ENCODE data around the gene ARHGEF6. TPM values are rescaled to one million over a fixed set of nuclear protein-coding genes. Genes with fewer than 3 reads are reported as not detected.

The ARHGEF6 gene
- total RNA-seq, 2 experiments from 2014 or later: 50.8 to 64.5 TPM

DNA sequence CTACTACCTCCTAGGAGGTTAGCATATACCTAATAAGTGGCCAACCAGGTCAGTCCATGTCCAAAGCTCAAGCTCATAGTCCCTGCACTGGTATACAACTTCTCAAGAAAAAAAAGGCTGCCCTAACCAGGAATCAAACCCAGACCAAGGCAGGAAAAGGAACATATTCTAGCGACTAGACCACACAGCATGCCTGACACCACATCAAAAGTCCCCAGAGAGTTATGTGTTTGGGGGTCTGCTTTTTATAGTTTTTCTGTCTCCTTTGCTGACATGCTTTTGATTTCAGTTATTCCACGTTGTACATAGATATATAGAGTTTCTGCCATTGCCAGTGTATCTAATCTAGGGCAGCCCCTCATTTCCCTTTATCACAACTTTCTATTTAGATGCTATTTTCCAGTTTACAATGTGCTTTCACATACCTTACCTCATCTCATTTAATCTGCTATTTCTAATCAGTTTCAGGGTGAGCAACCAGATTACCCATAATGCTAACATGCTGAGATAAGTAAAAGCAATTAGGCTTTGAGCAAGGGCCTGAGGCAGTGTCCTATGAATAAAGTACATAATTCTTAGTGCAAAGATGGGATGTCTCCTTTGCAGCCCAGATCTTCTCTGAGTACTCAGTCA is 17.8 kb downstream of the ARHGEF6 start:
- peak; percentile 45 for DNase-seq (ENCODE audit: low spot score)
- intact Hi-C loops (cut with micrococcal nuclease; ENCODE audit: unreplicated experiment): no loop called here
- CTCF ChIA-PET (ENCODE audit: unreplicated experiment): no interaction called here

DNA sequence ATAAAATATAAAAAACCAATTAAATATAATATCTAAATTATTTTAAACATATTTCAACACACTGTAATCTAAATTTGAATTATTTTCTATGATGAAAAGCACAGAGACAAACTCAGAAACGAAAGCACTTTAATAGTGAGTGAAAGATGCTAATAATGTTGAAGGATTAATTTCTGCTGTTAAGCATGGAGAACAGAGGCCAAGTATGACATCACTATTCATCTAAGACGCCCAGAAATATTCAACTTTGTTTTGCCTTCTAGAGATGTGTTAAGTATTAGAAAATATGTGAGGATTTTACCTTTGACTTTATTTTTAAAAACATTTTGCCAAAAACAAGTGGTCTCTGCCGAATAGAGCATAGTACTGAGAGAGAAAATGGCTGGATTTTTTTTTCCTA is 19.3 kb downstream of the ARHGEF6 start:
- Histone ChIP-seq H2AFZ (ENCODE audit: low read length) (no peak overlapping the region), H3K79me2 (ENCODE audit: insufficient read depth, low read depth, low read length) (peaks cover 65% of the 10 kb centered on the region), H3K9me3 (ENCODE audit: low read length) (no peaks in the 10 kb centered on the region), H3K9me2 (ENCODE audit: insufficient read depth, low read length) (no peaks in the 10 kb centered on the region), H3K4me1 (ENCODE audit: insufficient read depth, low read length, poor library complexity, severe bottlenecking) (peaks cover 68% of the 10 kb centered on the region), H3K4me2 (ENCODE audit: low read length) (peak overlapping the region; percentile 68), H3K4me3 (ENCODE audit: low read depth, low read length, poor library complexity, severe bottlenecking) (peak overlapping the region; percentile 47), H3K27ac (ENCODE audit: low read depth, low read length, poor library complexity, severe bottlenecking) (peak overlapping the region; percentile 58), H4K20me1 (ENCODE audit: insufficient read depth, low read length) (no peaks in the 10 kb centered on the region), H3K36me3 (ENCODE audit: insufficient read depth, low read length) (peaks cover 21% of the 10 kb centered on the region)
- CTCF ChIA-PET (ENCODE audit: unreplicated experiment): no interaction called here
- POLR2A ChIA-PET: interaction anchor here (3.4 kb wide), 1 partner anchor 9 kb away, joined by 9 read pairs; no protein-coding TSS in a partner anchor
- TF ChIP-seq, protein P1, sequence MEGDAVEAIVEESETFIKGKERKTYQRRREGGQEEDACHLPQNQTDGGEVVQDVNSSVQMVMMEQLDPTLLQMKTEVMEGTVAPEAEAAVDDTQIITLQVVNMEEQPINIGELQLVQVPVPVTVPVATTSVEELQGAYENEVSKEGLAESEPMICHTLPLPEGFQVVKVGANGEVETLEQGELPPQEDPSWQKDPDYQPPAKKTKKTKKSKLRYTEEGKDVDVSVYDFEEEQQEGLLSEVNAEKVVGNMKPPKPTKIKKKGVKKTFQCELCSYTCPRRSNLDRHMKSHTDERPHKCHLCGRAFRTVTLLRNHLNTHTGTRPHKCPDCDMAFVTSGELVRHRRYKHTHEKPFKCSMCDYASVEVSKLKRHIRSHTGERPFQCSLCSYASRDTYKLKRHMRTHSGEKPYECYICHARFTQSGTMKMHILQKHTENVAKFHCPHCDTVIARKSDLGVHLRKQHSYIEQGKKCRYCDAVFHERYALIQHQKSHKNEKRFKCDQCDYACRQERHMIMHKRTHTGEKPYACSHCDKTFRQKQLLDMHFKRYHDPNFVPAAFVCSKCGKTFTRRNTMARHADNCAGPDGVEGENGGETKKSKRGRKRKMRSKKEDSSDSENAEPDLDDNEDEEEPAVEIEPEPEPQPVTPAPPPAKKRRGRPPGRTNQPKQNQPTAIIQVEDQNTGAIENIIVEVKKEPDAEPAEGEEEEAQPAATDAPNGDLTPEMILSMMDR (conservative IDR thresholded peaks at IDR 0.05; ENCODE audit: low read length): no peak
- no peak for TF ChIP-seq EZH2phosphoT487 (IDR thresholded peaks at IDR 0.05; ENCODE audit: borderline replicate concordance, low read depth, low read length)
- no TSS peak for BruUV-seq (replicated peaks)
- intact Hi-C loops (cut with micrococcal nuclease; ENCODE audit: unreplicated experiment): no loop called here
- no peak for DNase-seq (ENCODE audit: low spot score)

More for the DNA sequence above, 17.8 kb downstream of the ARHGEF6 start:
- BruUV-seq (replicated peaks): no TSS peak
- no peaks in the 10 kb centered on the region for H4K20me1 ChIP-seq (ENCODE audit: insufficient read depth, low read length)
- peaks cover 76% of the 10 kb centered on the region for H3K4me1 ChIP-seq (ENCODE audit: insufficient read depth, low read length, poor library complexity, severe bottlenecking)
- peak overlapping the region; percentile 69 for H3K27ac ChIP-seq (ENCODE audit: low read depth, low read length, poor library complexity, severe bottlenecking)
- POLR2A ChIA-PET: interaction anchor here (3.4 kb wide), 1 partner anchor 10 kb away, joined by 9 read pairs; no protein-coding TSS in a partner anchor
- H3K36me3 ChIP-seq (ENCODE audit: insufficient read depth, low read length): peaks cover 21% of the 10 kb centered on the region
- H3K9me2 ChIP-seq (ENCODE audit: insufficient read depth, low read length): no peaks in the 10 kb centered on the region
- peak overlapping the region; percentile 66 for H3K4me2 ChIP-seq (ENCODE audit: low read length)
- no peak overlapping the region for H2AFZ ChIP-seq (ENCODE audit: low read length)
- H3K9me3 ChIP-seq (ENCODE audit: low read length): no peaks in the 10 kb centered on the region
- peak overlapping the region; percentile 43 for H3K4me3 ChIP-seq (ENCODE audit: low read depth, low read length, poor library complexity, severe bottlenecking)
- H3K79me2 ChIP-seq (ENCODE audit: insufficient read depth, low read depth, low read length): peaks cover 71% of the 10 kb centered on the region
- TF ChIP-seq EZH2phosphoT487 (IDR thresholded peaks at IDR 0.05; ENCODE audit: borderline replicate concordance, low read depth, low read length): no peak
- TF ChIP-seq, protein P1 (conservative IDR thresholded peaks at IDR 0.05; ENCODE audit: low read length): no peak

DNA sequence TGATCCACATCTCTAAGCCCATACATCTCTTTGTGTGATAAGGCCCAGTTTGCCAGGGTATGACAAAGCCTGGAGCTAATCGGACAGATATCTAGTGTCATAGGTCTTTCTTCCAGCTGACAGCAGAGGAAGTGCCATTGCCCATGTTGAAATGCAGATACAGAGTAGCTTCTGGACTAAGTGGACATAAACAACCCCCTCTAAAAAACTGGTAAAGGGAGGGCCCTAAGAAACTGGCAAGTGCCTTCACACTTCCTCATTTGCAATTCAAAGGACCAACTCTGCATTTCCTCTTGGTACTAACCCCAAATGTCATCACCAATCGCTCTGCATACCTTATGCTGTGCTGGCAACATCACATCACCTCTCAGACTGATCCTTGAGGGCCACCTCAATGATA is 20.8 kb downstream of the ARHGEF6 start:
- intact Hi-C loops (cut with micrococcal nuclease; ENCODE audit: unreplicated experiment): no loop called here
- BruUV-seq (replicated peaks): no TSS peak
- TF ChIP-seq, protein P1 (conservative IDR thresholded peaks at IDR 0.05; ENCODE audit: low read length): no peak
- TF ChIP-seq EZH2phosphoT487 (IDR thresholded peaks at IDR 0.05; ENCODE audit: borderline replicate concordance, low read depth, low read length): no peak
- ChIA-PET CTCF (ENCODE audit: unreplicated experiment) (no interaction called here), POLR2A (interaction anchor here (0.7 to 0.9 kb wide), 4 partner anchors 19 to 47 kb away, joined by 3 read pairs; no protein-coding TSS in a partner anchor)
- Histone ChIP-seq H3K79me2 (ENCODE audit: insufficient read depth, low read depth, low read length) (peaks cover 53% of the 10 kb centered on the region; the same call in 1 of the 2 replicates), H3K27ac (ENCODE audit: low read depth, low read length, poor library complexity, severe bottlenecking) (peak overlapping the region; percentile 58), H4K20me1 (ENCODE audit: insufficient read depth, low read length) (no peaks in the 10 kb centered on the region), H3K4me3 (ENCODE audit: low read depth, low read length, poor library complexity, severe bottlenecking) (peak overlapping the region; percentile 43), H2AFZ (ENCODE audit: low read length) (no peak overlapping the region), H3K36me3 (ENCODE audit: insufficient read depth, low read length) (peaks cover 17% of the 10 kb centered on the region), H3K9me2 (ENCODE audit: insufficient read depth, low read length) (no peaks in the 10 kb centered on the region), H3K4me1 (ENCODE audit: insufficient read depth, low read length, poor library complexity, severe bottlenecking) (peaks cover 53% of the 10 kb centered on the region), H3K4me2 (ENCODE audit: low read length) (peak overlapping the region; percentile 68), H3K9me3 (ENCODE audit: low read length) (no peaks in the 10 kb centered on the region)
- peak; percentile 44 for DNase-seq (ENCODE audit: low spot score)
